LHCN-M2 (cell line): Measurements from ENCODE around the gene DIPK1B. TPM values are rescaled to one million over a fixed set of nuclear protein-coding genes. Genes with fewer than 3 reads are reported as not detected.

Experiments
- DNase-seq: peaks from one replicate; pipeline ENCODE4 v3.0.0-alpha.2; 2012; ENCODE audit warnings: low read depth
- total RNA-seq: library from RNA; depleted of rRNA; stranded (reverse); fragments of >200 nt; gene quantifications from 2 replicates; pipeline ENCODE4 v1.2.3, GENCODE V29; 2014

Gene DIPK1B
- total RNA-seq, 1 experiment from 2014 or later = not detected

DNA sequence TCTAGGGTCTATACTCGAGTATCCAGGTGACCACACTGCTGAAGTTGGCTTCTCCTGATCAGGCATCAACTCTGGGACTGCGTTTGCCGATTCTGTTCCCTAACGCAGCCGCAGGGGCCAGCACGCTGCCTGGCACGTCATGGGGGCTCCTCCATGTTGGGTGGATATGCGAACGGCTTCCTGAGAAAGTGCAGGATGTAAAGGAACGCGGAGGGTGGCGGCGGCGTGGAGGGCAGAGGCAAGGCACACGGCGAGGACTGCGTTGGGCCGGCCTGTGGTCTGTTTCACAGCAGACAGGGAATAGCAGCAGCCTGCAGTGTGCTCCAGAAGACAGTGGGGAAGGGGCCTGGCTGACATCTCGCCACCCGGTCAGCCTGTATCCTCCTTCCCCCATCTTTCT lies 26.6 kb downstream of the DIPK1B start:
- DNase-seq = no peak

GRCh38 chr9:136739509-136739908 lies 27.1 kb downstream of the DIPK1B start:
- no peak for DNase-seq

GRCh38 chr9:136740069-136740468 lies 27.7 kb downstream of the DIPK1B start:
- DNase-seq = no peak

GRCh38 chr9:136740491-136740890 lies 28.1 kb downstream of the DIPK1B start:
- DNase-seq = no peak

DNA sequence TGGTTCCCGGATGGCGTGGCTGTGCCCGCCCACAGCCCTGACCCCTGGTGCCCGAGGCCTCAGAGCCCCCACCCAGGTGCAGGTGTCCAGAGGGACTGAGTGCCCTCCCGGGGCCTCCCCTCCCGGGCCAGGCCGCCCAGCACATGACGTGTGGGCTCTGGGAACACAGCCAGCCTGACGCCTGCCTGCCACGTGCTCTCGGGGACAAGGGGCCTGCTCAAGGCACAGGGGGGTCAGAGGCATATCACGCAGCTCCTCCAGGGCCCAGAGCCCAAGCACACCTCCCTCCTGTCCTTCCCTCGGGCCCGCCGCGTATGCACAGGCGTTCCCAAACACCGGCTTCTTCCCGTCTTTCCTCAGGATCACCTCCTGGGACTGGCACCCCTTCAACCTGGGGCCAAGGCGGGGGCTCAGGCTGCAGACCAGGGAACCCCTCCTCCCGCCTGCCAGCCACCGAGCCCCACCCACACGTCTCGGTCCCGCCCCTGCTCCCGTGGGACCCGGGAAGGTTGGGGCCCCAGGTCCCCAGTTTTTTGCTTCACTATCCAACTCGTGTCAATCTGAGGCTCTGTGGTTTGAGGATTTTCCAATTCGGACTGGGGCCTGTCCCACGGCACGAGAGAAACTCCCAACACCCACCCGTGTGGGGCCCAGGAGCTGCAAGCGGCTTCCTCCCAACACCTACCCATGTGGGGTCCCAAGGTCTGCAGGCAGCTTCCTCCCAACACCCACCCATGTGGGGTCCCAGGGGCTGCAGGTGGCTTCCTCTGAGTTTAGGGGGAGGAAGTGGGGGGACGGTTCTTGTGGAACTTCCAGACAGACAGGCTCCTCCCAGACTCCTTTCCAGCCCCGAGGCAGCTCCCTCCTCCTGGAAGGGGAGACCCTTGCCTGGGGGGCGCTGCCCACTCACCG lies 28.9 kb downstream of the DIPK1B start:
- no peak for DNase-seq

DNA sequence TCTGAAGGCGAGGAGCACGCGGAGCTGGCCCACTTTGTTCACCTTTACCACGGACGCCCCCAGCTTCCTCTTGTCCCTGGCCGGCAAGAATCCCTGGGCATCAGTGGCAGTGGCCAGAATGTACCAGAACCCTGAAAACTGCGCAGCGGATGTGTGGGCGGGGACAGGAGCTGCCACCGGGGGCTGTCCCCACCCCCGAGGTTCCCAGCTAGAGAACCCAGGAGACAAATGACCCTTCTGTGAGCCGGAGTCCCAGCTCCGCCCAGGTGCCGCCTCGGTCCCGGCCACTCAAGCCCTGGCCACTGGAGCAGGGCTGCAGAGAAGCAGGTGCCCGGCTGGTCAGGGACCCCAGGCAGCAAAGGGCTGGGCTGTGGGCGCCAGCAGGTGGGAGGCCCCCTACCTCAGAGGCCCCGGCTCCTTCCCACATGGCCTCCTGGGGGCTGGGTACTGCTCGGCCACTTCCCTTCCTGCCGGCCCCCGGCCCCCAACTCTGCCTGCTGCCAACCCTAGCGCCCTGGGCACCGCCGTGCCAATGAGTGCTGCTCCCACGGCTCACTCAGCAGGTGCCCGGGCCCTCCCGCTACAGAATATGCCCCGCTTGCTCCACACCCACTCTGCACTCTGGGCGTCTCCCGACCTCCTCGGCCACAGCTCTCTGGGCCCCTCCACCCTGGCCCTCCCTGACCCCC lies 29.7 kb downstream of the DIPK1B start:
- DNase-seq = no peak

DNA sequence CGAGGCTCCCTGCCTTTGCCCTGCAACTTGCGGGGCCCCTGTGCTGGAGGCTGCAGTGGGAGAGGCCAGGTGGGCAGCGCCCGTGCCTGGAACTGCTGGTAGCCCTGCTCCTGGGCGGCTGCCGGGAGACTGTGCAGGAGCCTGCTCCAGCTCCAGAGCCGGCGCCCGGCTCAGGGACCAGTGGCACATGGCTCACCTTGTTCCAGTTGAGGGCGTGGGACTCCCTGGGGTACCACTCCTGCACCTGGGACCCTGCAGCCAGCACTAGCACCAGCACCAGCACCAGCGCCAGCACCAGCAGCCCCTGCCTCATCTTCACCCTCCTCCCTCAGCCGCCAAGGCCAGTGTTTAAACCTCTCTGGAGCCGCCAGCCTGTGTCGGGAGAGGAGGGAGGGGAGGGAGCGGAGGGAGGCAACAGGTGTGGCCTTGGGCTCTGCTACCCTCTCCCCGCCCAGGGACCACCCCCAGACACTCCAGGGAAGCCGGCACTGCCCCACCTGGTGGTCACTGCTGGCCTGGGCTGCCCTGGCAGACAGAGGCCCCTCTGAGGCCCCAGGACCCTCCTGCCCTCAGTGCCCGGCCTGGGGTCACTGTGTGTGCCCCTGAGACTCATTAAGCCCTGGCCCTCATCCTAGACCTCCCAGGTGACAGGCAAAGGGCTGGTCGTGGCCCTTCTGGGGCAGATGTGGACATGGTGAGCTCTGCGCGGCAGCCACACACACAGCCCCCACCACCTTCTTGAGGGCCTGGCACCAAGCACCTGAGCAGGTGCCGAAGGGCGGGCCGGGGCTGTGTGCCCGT lies 30.4 kb downstream of the DIPK1B start, which contains the start of gene LCN10:
Gene LCN10 (minus strand): TSS at position 350 of the 801 bp plus-strand sequence. CDS start 37 bp downstream, at position 313.
- no peak for DNase-seq

- DNase-seq = no peak
Measured at GRCh38 chr9:136743639-136744211, 31.4 kb downstream of the DIPK1B start.

- DNase-seq = no peak
Measured at GRCh38 chr9:136744773-136745172, 32.4 kb downstream of the DIPK1B start.

GRCh38 chr9:136745389-136746154 lies 33.2 kb downstream of the DIPK1B start:
- no peak for DNase-seq

DNA sequence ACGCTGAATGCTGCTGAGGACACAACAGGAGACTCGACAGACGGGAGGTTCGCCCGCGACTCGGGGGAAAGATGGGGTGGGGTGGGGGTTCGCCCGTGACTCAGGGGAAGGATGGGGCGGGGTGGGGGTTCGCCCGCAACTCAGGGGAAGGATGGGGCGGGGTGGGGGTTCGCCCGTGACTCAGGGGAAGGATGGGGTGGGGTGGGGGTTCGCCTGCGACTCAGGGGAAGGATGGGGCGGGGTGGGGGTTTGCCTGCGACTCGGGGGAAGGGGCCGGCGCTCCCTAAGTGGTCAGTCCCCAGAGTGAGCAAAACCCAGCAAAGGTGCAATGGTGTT lies 33.8 kb downstream of the DIPK1B start:
- DNase-seq = no peak

GRCh38 chr9:136746621-136747020 lies 34.2 kb downstream of the DIPK1B start:
- no peak for DNase-seq

GRCh38 chr9:136747161-136748060 lies 35.0 kb downstream of the DIPK1B start:
- DNase-seq = no peak

DNA sequence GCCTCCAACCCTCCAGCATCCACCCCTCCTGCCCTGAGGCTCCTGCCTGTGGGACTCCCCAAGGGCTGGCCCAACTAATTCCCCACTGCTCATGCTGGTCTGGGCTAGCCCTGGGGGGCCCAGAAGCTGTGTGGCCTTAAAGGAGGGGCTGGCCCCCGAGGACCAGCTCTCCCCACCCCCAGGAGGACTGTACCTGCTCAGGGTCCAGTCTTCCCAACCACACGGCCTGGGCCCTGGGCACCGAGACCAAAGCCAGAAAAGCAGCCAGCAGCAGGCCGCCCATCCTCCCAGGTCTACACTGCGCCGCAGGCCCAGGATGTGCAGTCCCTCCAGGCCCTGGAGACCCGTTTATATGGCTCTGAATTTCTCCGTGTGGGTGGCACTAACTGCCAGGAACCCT lies 35.8 kb downstream of the DIPK1B start, which contains the start of gene LCN6:
Gene LCN6 (minus strand): TSS at position 325 of the 400 bp plus-strand sequence. CDS start 42 bp downstream, at position 283.
- no peak for DNase-seq

DNA sequence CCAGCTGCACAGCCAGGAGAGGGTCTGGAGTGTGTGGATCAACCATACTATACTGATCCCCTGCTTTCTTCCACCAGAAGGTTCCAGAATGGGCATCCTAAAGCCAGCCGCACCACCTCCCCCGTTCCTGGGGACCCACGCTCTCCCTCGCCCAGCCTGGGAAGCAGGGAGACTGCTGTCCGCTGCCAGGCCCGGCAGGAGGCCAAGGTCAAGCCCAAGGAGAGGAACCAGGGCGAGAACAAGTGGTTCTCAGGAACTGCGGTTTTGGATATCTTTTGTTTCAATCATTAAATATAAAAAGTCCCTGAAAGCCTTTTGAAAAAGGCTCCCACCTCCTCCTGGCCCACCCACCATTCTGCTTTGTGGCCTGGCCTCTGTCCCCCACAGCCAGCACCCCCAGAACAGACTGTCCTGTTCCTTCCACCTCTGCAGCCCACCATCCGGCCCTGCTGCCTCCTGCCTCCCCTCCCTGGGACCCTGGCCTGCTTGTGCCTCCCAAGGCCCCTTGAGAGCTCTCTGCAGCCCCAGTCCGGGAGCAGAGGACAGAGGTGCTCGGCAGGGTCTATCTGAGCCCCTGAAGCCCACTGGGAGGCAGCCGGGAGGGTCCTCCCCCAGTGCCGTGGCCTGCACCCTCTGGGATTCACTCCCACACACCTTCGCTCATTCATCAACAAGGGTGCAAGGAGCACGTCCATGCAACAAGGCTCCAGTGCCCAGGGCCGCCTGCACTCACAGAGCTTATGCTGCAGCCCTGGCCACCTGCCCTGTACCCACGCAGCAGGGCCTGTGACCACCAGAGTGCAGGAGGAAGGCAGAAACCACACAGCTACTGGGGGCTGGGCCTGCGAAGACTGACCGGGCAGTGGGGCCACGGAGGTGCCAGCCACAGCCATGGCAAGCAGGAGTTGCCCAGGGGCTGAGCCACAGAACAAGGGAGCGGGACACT lies 36.6 kb downstream of the DIPK1B start:
- DNase-seq = no peak

- DNase-seq = peak; percentile 37
Measured at GRCh38 chr9:136750526-136750925, 38.2 kb downstream of the DIPK1B start.

- DNase-seq = no peak
Measured at GRCh38 chr9:136751244-136751643, 38.9 kb downstream of the DIPK1B start.

GRCh38 chr9:136751814-136752213 lies 39.4 kb downstream of the DIPK1B start:
- no peak for DNase-seq
